Stimulated activated CD8-positive, alpha-beta memory T cell treated with anti-CD3 and anti-CD28 coated beads, Interleukin-12 subunit alpha, Interleukin-12 subunit beta, amount 100 ng/mL, for 4 hours (primary cell): ENCODE data around the gene SNX13.
A peak's percentile ranks its signal among the peaks of the same experiment; 100 is the strongest.

ENCODE experiments used
- DNase-seq: peaks from one replicate; pipeline ENCODE4 v3.0.0-alpha.2; 2020; ENCODE audit warnings: low read depth

SNX13 gene

GRCh38 chr7:17940302-17940883 is at the start of gene SNX13:
Gene SNX13, minus strand, starts transcription at chr7:17940494. Its CDS starts 199 bp downstream, at chr7:17940295.
- DNase-seq, result peak; percentile 80

- no peak for DNase-seq
Measured at GRCh38 chr7:17989546-17989945, 49.3 kb upstream of the SNX13 start.

- no peak for DNase-seq
Measured at GRCh38 chr7:17988858-17989257, 48.6 kb upstream of the SNX13 start.

GRCh38 chr7:17988141-17988540 is 47.8 kb upstream of the SNX13 start:
- DNase-seq, result no peak

GRCh38 chr7:17986851-17987250 is 46.6 kb upstream of the SNX13 start:
- DNase-seq, result no peak

GRCh38 chr7:17985473-17986239 is 45.4 kb upstream of the SNX13 start:
- no peak for DNase-seq

- DNase-seq, result no peak
Measured at GRCh38 chr7:17984288-17984687, 44.0 kb upstream of the SNX13 start.

- no peak for DNase-seq
Measured at GRCh38 chr7:17983221-17984062, 43.1 kb upstream of the SNX13 start.

- DNase-seq, result no peak
Measured at GRCh38 chr7:17976952-17977351, 36.7 kb upstream of the SNX13 start.

- DNase-seq, result no peak
Measured at GRCh38 chr7:17971411-17971810, 31.1 kb upstream of the SNX13 start.

GRCh38 chr7:17968791-17969715 is 28.8 kb upstream of the SNX13 start:
- DNase-seq, result no peak

- no peak for DNase-seq
Measured at GRCh38 chr7:17966706-17967105, 26.4 kb upstream of the SNX13 start.

- DNase-seq, result no peak
Measured at GRCh38 chr7:17965603-17966002, 25.3 kb upstream of the SNX13 start.

GRCh38 chr7:17963281-17963680 is 23.0 kb upstream of the SNX13 start:
- DNase-seq, result no peak

- DNase-seq, result no peak
Measured at GRCh38 chr7:17962652-17963051, 22.4 kb upstream of the SNX13 start.

- DNase-seq, result no peak
Measured at GRCh38 chr7:17957871-17958270, 17.6 kb upstream of the SNX13 start.

GRCh38 chr7:17952387-17952786 is 12.1 kb upstream of the SNX13 start:
- no peak for DNase-seq

GRCh38 chr7:17951742-17952254 is 11.5 kb upstream of the SNX13 start:
- DNase-seq, result no peak

- no peak for DNase-seq
Measured at GRCh38 chr7:17948526-17949238, 8.4 kb upstream of the SNX13 start.

- no peak for DNase-seq
Measured at GRCh38 chr7:17947620-17948019, 7.3 kb upstream of the SNX13 start.

- no peak for DNase-seq
Measured at GRCh38 chr7:17946591-17946990, 6.3 kb upstream of the SNX13 start.
